ENCODE measurements around the gene MON1B.
"Not testable (repeated sequence)": the region's sequence is repeated elsewhere in the genome, so short reads cannot be mapped to it uniquely, and the experiment has no call there.

Gene MON1B

GRCh38 chr16:77197747-77198146 lies 6.8 kb downstream of the MON1B start:
- no peak for DNase-seq (ENCODE audit: low read depth, low spot score)

DNA sequence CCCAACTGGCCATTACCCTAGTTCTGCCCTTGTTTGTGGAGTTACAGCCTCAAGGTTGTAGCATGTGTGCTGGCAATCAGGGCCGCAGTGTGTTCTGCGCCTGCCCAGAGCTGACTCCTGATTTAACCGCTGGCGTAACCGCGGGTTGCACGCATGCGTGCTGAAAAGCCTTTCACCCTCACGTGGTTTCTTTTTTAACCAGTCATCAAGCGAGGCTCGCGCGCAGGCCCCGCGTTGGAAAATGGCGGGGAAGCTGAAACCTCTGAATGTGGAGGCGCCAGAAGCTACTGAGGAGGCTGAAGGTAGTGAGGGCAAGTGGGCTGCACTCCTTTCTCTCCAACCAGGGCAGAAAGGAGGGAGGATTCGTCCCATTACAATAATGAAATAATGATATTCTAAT lies 8.2 kb downstream of the MON1B start, which contains the start of gene SYCE1L:
Gene SYCE1L (plus strand): TSS at position 198 of the 400 bp plus-strand sequence. CDS start 44 bp downstream, at position 242.
- no peak for DNase-seq (ENCODE audit: low read depth, low spot score)

GRCh38 chr16:77206533-77206932 lies 15.5 kb downstream of the MON1B start:
- no peak for DNase-seq (ENCODE audit: low read depth, low spot score)

- DNase-seq (ENCODE audit: low read depth, low spot score): no peak
Observed at GRCh38 chr16:77207030-77207429, 16.0 kb downstream of the MON1B start.

DNA sequence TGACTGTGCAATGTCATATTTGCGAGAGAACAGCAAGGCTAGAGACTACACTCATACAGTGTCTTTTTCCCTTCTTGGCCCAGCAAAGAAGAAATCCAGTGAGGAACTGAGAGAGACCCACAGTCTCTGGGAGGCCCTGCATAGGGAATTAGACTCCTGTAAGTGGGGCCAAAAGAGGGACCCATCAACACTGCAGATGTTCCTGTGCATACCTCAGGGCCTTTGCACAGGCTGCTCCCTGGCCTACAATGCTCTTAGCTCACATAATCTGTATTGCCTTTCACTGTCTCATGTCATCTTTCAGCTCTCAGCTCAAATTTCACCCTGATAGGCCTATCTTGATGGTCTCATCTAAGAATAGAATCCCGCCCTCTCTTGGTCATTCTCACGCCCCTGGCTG lies 17.4 kb downstream of the MON1B start:
- DNase-seq (ENCODE audit: low read depth, low spot score): no peak

DNA sequence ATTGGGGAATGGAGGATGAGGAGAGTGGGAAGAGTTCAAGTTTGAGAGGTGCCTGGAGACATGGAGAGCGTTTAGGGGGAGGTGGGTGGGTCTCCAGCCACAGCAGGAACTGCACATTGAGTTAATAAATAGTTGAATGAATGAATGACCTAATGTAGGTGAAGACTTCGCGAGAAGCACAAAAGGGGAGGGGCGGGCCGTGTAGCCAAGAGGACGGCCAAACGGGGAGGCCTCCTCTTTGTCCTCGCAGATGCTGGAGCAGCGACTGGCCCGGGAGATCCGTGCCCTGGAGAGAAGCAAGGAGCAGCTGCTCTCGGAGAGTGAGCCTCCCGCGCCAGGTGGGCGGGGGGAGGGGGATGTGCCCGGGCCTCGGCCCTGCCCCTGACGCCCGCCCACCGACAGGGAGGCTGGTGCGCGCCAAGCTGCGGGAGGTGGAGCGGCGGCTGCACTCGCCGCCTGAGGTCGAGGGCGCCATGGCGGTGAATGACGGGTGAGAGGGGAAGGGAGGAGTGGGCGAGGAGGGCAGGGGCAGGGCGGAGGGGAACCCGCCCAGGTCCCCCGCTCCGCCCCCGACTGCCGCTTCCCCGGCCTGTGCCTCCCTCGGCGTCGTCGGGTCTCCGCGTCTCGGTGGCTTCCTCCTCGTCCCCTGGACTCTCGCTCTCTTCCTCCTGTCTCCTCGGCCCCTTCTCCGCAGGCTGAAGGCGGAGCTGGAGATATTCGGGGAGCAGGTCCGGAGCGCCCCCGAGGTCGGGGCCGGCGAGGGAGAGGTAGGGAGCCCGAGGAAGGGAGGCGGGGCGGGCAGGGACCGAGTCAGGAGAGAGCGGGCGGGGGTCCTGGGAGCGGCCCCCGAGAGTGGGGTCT lies 21.1 kb downstream of the MON1B start:
- DNase-seq (ENCODE audit: low read depth, low spot score): no peak

- no peak for DNase-seq (ENCODE audit: low read depth, low spot score)
Observed at GRCh38 chr16:77212741-77213541, 22.0 kb downstream of the MON1B start.

- no peak for DNase-seq (ENCODE audit: low read depth, low spot score)
Observed at GRCh38 chr16:77213542-77214106, 22.6 kb downstream of the MON1B start.

- no peak for DNase-seq (ENCODE audit: low read depth, low spot score)
Observed at GRCh38 chr16:77214411-77215138, 23.6 kb downstream of the MON1B start.

- DNase-seq (ENCODE audit: low read depth, low spot score): no peak
Observed at GRCh38 chr16:77219437-77219836, 28.4 kb downstream of the MON1B start.

GRCh38 chr16:77220427-77220826 lies 29.4 kb downstream of the MON1B start:
- DNase-seq (ENCODE audit: low read depth, low spot score): no peak

GRCh38 chr16:77221482-77221881 lies 30.5 kb downstream of the MON1B start:
- no peak for DNase-seq (ENCODE audit: low read depth, low spot score)

- no peak for DNase-seq (ENCODE audit: low read depth, low spot score)
Observed at GRCh38 chr16:77223184-77223583, 32.2 kb downstream of the MON1B start.

DNA sequence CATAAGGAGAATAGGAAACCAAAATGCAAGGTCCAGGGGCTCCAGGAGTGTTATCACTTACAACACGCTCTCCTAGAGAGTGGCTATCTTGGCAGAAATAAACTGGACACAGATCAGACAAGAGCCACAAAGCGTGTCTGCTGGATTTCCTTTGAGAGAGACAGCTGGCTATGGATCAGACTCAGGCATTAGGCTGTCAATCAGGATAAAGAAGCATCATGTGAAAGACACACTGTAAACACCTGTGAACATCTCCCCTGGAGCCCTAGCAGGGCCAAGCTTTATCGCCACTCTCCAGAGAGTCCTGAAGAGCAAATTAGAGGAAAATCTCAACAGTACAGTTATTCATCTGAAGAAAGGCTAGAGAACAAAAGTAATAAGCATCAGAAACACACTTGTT lies 34.2 kb downstream of the MON1B start:
- no peak for DNase-seq (ENCODE audit: low read depth, low spot score)

- DNase-seq (ENCODE audit: low read depth, low spot score): no peak
Observed at GRCh38 chr16:77227745-77228144, 36.8 kb downstream of the MON1B start.

DNA sequence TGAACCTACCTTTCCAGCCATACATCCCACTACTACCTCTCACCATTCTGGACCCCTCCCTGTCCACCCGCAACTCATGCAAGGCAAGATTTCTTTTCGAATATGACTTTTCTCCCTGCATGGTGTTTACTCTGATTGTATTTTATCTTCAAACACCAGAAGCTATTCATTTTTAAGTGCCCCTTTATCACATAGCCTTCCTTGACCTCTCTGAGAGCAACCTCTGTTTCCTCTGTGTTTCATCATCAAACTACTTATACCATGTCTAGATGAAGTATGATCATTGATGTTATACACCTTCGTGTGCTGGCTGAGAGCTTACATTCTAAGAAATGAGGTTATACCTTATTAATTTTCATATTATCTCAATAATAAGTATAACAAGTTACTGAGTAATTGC lies 40.1 kb downstream of the MON1B start:
- DNase-seq (ENCODE audit: low read depth, low spot score): no peak

DNA sequence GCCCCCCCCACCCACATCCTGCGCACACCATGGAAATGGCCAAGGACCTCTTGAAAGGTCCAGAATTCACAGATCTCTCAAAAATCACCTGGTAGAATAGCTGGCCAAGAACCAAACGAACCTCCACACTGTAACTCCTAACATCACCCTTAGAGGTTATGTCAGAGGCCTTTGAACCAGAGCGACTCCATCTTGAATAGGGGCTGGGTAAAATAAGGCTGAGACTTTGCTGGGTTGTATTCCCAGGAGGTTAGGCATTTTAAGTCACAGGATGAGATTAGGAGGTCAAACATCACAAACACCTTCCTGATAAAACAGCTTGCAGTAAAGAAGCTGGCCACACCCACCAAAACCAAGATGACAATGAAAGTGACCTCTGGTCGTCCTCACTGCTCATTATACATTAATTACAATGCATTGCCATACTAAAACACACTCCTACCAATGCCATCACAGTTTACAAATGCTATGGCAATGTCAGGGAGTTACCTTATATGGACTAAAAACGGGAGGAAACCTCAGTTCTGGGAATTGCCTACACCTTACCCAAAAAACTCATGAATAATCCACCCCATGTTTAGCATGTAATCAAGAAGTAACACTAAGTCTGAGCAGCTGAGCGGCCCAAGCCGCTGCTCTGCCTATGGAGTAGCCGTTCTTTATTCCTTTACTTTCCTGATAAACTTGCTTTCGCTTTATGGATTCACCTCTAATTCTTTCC lies 43.0 kb downstream of the MON1B start:
- no peak for DNase-seq (ENCODE audit: low read depth, low spot score)

DNA sequence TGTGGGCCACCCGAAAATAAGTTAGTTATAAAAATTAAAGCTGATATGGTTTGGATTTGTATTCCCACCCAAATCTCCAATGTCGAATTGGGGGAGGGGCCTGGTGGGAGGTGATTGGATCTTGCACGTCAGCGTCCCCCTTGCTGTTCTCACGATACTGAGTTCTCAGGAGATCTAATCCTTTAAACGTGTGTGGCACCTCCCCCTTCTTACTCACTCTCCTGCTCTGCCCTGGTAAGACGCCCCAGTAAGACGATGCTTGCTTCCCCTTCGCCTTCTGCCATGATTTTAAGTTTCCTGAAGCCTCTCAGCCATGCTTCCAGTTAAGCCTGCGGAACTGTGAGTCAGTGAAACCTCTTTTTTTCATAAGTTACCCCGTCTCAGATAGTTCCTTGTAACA lies 43.6 kb downstream of the MON1B start:
- DNase-seq (ENCODE audit: low read depth, low spot score): no peak

DNA sequence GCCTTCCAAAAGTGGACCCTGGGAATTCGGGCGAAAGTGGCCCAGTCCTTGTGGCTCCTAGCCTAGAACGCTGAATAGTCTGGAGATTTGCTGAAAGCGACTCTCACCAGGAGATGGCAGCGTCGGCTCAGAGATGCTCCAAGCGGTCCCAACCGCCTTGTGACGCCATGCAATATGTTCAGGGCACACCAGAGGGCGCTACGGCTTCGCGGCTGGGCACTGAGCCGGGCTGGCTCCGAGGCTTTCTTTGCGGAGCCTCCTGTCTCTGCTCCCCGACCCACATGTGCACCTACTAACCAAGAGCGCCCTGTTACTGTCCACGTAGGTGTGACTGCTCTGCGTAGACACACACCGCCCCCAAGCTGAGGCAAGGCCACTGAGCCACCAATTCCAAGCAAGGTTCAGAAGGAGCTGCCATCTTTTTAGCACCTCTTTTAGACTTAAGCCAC lies 45.1 kb downstream of the MON1B start:
- DNase-seq (ENCODE audit: low read depth, low spot score): peak; percentile 65

- DNase-seq (ENCODE audit: low read depth, low spot score): no peak
Observed at GRCh38 chr16:77238593-77238992, 47.6 kb downstream of the MON1B start.

DNA sequence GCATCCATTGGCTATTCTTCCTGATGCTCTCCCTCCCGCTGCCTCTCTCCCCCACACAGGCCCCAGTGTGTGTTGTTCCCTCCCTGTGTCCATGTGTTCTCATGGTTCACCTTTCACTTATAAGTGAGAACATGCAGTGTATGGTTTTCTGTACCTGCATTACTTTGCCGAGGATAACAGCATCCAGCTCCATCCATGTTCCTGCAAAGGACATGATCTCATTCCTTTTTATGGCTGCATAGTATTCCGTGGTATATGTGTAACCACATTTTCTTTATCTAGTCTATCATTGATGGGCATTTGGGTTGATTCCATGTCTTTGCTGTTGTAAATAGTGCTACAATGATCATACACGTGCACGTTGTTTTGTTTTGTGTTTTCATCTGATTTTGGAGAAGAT lies 51.5 kb downstream of the MON1B start:
- not testable (repeated sequence) for DNase-seq (ENCODE audit: low read depth, low spot score)

All from smooth muscle cell of the brain vasculature (primary cell).